Activated CD4-positive, alpha-beta T cell treated with anti-CD3 and anti-CD28 coated beads, Interleukin-2, amount 10 ng/mL, durations not matched to agents 24 days and 14 days (primary cell): Measurements from ENCODE around the gene SSU72. TPM values are rescaled to one million over a fixed set of nuclear protein-coding genes. Genes with fewer than 3 reads are reported as not detected.

Experiments used
- DNase-seq: peaks from one replicate; pipeline ENCODE4 v3.0.0; 2022
- H3K27ac Mint-ChIP-seq: one replicate; pipeline ENCODE4 v1.8.0; 2022; ENCODE audit warnings: mild to moderate bottlenecking, mixed read lengths
- H3K27me3 Mint-ChIP-seq: one replicate; pipeline ENCODE4 v1.8.0; 2022; ENCODE audit warnings: mixed read lengths
- H3K36me3 Mint-ChIP-seq: one replicate; pipeline ENCODE4 v1.8.0; 2022; ENCODE audit warnings: low read depth, mild to moderate bottlenecking, mixed read lengths
- H3K4me1 Mint-ChIP-seq: one replicate; pipeline ENCODE4 v1.8.0; 2021; ENCODE audit warnings: mixed read lengths
- H3K4me3 Mint-ChIP-seq: one replicate; pipeline ENCODE4 v1.8.0; 2022; ENCODE audit warnings: mild to moderate bottlenecking, moderate library complexity, mixed read lengths
- H3K9me3 Mint-ChIP-seq: one replicate; pipeline ENCODE4 v1.8.0; 2021; ENCODE audit warnings: mixed read lengths
- intact Hi-C: fragments of 100-400 bp; cut with micrococcal nuclease; formaldehyde crosslinking; loops from one replicate; pipeline ENCODE4 v1.15.1; 2023
- total RNA-seq: library from RNA; stranded (reverse); gene quantifications from 2 replicates; pipeline ENCODE4 v1.2.3, GENCODE V29; 2022

The SSU72 gene
- total RNA-seq, 1 donor from 2014 or later, result 134 TPM

DNA sequence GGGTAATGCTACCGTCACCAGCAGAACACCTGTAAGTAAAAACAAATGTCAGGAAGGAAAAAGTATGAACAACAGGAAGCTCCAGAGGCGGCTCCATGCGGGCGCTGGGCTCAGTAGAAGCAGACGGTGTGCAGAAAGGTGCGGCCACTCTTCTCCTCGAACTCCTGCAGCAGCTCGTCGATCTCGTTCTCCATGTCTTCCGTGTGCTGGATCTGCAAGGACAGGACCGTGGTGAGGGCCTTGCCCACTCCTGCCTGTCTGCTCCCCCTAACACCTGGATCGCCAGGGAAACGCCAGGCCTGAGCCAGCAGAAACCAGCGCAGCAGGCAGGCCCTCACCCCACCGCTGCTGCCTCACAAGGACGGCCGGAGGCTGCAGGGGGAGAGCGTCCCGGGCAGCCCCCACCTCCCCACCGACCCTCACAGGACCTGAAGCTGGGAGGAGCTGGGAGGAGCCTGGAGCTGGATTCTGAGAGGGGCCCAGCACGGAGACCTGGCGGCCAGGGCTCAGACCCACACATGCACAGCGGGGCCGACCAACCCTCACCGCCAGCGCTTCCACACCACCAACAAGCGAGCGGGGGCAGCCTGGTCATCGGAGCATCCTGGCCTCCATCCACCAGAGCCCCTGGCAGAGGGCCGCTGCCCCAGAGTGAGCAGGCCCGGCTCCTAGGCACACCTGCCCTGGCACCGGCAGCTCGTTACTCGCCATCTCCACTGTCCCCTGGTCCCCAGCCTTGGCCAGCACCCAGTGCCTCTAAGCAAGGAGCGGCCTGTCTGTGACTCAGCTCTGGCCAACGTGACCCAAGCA, 32.5 kb downstream of the SSU72 start:
- intact Hi-C loops, result no loop called here
- H3K27me3 Mint-ChIP-seq, result peaks cover 1% of the 10 kb centered on the region
- no peak for DNase-seq
- peaks cover 1% of the 10 kb centered on the region for H3K4me1 Mint-ChIP-seq
- H3K4me3 Mint-ChIP-seq, result no peak overlapping the region
- peaks cover 22% of the 10 kb centered on the region for H3K36me3 Mint-ChIP-seq
- H3K27ac Mint-ChIP-seq, result no peak overlapping the region
- H3K9me3 Mint-ChIP-seq, result no peaks in the 10 kb centered on the region

GRCh38 chr1:1540818-1541628, 33.6 kb downstream of the SSU72 start:
- Mint-ChIP-seq H3K27ac (no peak overlapping the region), H3K9me3 (no peaks in the 10 kb centered on the region), H3K4me3 (no peak overlapping the region), H3K36me3 (peaks cover 22% of the 10 kb centered on the region), H3K4me1 (peaks cover 1% of the 10 kb centered on the region), H3K27me3 (peaks cover 1% of the 10 kb centered on the region)
- intact Hi-C loops, result no loop called here
- DNase-seq, result no peak

DNA sequence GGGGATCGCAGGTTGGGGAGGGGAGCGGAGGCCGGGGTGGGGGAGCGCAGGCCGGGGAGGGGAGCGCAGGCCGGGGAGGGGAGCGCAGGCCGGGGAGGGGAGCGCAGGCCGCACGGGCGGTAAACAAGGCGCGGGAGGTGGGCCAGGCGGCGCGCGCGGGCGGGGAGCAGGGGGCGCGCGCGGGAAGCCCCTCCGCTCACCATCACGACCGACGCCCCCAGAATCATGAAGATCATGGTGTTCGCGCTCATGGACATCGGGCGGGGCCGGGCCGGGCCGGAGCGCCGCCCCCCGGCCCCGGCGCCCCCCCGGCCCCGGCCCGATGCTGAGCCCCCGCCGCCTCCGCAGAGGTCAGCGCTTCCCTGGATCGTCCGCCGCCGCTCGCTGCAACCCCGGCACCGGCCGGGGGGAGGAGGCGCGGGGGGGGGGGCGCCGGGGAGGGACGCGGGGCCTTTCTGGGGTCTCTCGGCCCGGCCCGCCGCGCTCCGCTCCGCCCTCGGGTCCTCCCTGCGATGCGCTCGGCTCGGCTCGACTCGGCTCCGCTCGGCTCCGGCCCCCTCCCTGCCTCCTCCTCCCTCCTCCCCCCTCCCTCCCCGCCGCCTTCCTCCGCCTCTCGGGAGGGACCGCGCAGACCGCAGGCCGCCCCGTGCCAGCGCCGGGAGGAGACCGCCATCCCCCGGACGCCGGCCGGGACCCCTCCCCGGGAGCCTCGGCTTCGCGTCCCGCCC, 34.4 kb downstream of the SSU72 start, which contains the start of gene TMEM240:
TSS of gene TMEM240 (minus strand) at position 535 of the 728 bp plus-strand sequence. CDS start at position 257, 278 bp downstream.
- intact Hi-C loops, result no loop called here
- H3K27ac Mint-ChIP-seq, result no peak within 1 kb of the TSS
- no peaks in the 10 kb centered on the region for H3K9me3 Mint-ChIP-seq

DNA sequence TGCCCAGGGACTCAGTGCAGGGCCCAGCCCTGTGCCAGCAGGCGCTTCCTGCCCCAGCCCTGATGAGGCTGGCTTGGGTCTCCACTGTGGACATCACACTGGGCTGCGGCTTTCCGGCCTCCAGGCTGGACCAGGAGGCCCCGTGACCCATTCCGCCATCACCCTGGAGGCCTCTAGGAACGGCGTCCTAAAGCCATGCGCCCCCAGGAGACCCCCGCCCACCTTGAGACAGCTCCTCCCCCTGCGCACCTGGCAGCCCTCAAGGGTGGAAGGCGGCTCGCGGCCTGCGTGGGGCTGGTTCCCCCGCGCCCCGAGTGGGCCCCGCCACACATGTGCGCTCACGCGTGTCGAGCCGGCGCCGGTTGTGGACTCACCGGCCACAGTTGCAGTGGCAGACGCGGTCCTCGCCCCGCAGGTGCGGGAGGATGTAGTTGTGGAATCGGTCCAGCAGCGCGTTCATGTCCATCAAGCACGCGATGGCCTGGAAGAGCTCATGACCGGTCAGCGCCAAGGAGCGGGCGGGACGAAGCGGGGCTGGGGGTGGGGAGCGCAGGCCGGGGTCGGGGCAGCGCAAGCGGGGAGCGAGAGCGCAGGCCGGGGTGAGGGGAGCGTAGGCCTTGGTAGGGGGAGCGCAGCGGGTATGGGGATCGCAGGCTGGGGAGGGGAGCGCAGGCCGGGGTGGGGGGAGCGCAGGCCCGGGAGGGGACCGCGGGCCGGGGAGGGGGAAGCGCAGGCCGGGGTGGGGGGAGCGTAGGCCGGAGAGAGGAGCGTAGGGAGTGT, 35.2 kb downstream of the SSU72 start:
- DNase-seq, result no peak
- H3K4me3 Mint-ChIP-seq, result no peak overlapping the region
- H3K27me3 Mint-ChIP-seq, result peaks cover 1% of the 10 kb centered on the region
- H3K4me1 Mint-ChIP-seq, result peaks cover 1% of the 10 kb centered on the region
- no peaks in the 10 kb centered on the region for H3K9me3 Mint-ChIP-seq
- intact Hi-C loops, result no loop called here
- H3K27ac Mint-ChIP-seq, result no peak overlapping the region
- H3K36me3 Mint-ChIP-seq, result peaks cover 20% of the 10 kb centered on the region

More for the DNA sequence above, 34.4 kb downstream of the SSU72 start, which contains the start of gene TMEM240:
- Mint-ChIP-seq H3K27me3 (peaks cover 1% of the 10 kb centered on the region), H3K4me3 (no peak within 1 kb of the TSS), H3K36me3 (peaks cover 21% of the 10 kb centered on the region), H3K4me1 (peaks cover 1% of the 10 kb centered on the region)
- peak; percentile 75 for DNase-seq

DNA sequence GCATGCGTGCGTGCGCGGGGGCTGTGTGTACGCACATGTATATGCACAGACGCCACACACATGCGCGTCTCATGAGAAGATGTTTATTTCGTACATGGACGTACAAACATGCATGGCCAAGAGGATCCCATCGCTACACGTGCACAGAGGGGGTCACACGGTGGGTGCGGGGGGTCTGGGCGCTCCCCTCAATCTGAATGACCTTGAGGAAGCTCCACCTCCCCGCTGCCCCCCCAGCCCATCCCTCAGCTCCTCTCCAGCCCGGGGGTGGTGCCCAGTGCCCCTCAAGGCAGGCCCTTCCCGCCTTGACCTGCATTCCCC, 35.7 kb downstream of the SSU72 start:
- H3K4me3 Mint-ChIP-seq, result no peak overlapping the region
- no peak for DNase-seq
- H3K27me3 Mint-ChIP-seq, result peaks cover 1% of the 10 kb centered on the region
- peaks cover 1% of the 10 kb centered on the region for H3K4me1 Mint-ChIP-seq
- peaks cover 20% of the 10 kb centered on the region for H3K36me3 Mint-ChIP-seq
- intact Hi-C loops, result no loop called here
- H3K9me3 Mint-ChIP-seq, result no peaks in the 10 kb centered on the region
- no peak overlapping the region for H3K27ac Mint-ChIP-seq

GRCh38 chr1:1538334-1538733, 36.3 kb downstream of the SSU72 start:
- H3K27ac Mint-ChIP-seq, result no peak overlapping the region
- DNase-seq, result no peak
- intact Hi-C loops, result no loop called here
- peaks cover 1% of the 10 kb centered on the region for H3K27me3 Mint-ChIP-seq
- peaks cover 16% of the 10 kb centered on the region for H3K36me3 Mint-ChIP-seq
- H3K9me3 Mint-ChIP-seq, result no peaks in the 10 kb centered on the region
- no peak overlapping the region for H3K4me3 Mint-ChIP-seq
- peaks cover 1% of the 10 kb centered on the region for H3K4me1 Mint-ChIP-seq

DNA sequence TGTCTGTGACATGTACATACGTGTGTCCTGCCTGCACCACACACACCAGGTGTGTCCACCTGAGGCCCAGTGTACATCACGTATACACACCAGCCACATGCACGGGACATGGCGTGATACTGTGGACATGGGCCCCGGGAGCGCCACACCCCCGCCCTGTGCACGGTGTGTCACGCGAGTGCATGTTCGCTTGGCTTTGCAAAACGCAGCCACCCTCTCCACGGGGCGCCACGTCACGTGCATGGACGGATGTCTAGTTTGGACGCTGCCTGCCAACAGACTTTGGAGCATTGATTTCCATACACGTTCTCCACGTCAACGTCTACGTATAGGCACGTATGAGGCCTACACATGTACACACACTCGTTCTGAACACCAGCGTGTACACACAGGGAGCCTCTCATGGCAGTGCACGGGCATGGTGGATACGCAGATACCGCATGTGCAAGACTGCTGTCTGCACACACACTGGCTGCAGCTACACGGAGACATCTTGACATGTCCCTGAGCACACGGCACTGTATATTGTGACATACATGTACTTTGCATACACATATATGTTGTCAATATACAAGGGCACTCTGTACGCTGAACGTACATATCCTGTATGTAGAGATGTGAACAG, 36.9 kb downstream of the SSU72 start:
- DNase-seq, result no peak
- intact Hi-C loops, result no loop called here
- no peak overlapping the region for H3K27ac Mint-ChIP-seq
- peaks cover 1% of the 10 kb centered on the region for H3K27me3 Mint-ChIP-seq
- peaks cover 1% of the 10 kb centered on the region for H3K4me1 Mint-ChIP-seq
- H3K36me3 Mint-ChIP-seq, result peaks cover 14% of the 10 kb centered on the region
- H3K9me3 Mint-ChIP-seq, result no peaks in the 10 kb centered on the region
- H3K4me3 Mint-ChIP-seq, result no peak overlapping the region

- H3K36me3 Mint-ChIP-seq, result peaks cover 12% of the 10 kb centered on the region
- H3K4me3 Mint-ChIP-seq, result no peak overlapping the region
- intact Hi-C loops, result no loop called here
- DNase-seq, result no peak
- H3K4me1 Mint-ChIP-seq, result peaks cover 1% of the 10 kb centered on the region
- peaks cover 1% of the 10 kb centered on the region for H3K27me3 Mint-ChIP-seq
- H3K27ac Mint-ChIP-seq, result no peak overlapping the region
- peaks cover 2% of the 10 kb centered on the region for H3K9me3 Mint-ChIP-seq
These were observed 37.6 kb downstream of the SSU72 start for GRCh38 chr1:1536938-1537546.

DNA sequence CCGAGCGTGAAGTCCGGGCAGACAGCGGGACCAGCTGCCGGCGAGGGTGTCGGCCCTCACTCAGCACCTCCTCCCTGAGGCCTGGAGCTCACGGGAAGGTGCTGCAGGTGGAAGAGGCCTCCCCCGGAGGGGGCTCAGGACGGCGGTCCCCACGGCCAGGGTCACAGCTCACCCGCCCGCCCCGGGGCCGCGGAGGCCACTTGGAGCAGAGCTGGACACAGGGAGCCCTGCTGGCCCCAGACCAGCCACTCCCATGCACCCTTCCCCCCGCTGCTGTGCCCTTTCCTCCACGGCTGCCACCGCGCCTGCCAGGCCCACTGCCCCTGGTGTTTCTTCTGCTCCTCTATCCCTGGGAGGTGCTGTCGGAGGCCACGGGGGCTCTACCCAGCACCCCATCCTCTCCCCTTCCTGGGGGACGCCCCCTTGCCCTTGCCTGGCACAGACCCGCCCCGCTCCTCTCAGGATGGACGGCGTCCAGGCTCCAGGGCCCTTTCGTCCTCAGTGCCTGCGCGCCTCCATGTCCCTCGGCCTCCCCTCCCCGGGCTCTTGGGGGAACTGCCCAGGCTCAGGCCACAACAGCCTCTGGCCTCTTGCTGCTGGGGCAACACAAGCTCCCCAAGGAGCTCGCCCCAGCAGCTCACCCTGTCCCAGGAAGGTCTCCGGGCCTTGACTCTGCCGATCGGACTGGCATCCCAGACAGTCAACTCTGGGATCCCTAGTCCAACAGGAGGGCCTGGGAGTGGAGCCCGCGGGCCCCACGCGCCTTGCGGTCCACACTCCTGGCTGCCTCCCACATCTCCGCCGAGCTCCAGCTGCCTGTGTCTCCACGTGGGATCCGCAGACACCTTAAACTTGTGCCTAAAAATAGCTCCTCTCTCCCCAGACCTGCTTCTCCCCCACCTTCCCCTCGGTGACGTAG, 38.4 kb downstream of the SSU72 start:
- DNase-seq, result no peak
- Mint-ChIP-seq H3K36me3 (peaks cover 12% of the 10 kb centered on the region), H3K27me3 (peaks cover 1% of the 10 kb centered on the region), H3K27ac (no peak overlapping the region), H3K9me3 (peaks cover 5% of the 10 kb centered on the region), H3K4me1 (no peaks in the 10 kb centered on the region), H3K4me3 (no peak overlapping the region)
- intact Hi-C loops, result no loop called here

GRCh38 chr1:1535201-1536018, 39.3 kb downstream of the SSU72 start:
- intact Hi-C loops, result no loop called here
- no peak for DNase-seq
- Mint-ChIP-seq H3K4me3 (no peak overlapping the region), H3K36me3 (peaks cover 18% of the 10 kb centered on the region), H3K27me3 (peaks cover 1% of the 10 kb centered on the region), H3K4me1 (no peaks in the 10 kb centered on the region), H3K9me3 (peaks cover 5% of the 10 kb centered on the region), H3K27ac (no peak overlapping the region)

DNA sequence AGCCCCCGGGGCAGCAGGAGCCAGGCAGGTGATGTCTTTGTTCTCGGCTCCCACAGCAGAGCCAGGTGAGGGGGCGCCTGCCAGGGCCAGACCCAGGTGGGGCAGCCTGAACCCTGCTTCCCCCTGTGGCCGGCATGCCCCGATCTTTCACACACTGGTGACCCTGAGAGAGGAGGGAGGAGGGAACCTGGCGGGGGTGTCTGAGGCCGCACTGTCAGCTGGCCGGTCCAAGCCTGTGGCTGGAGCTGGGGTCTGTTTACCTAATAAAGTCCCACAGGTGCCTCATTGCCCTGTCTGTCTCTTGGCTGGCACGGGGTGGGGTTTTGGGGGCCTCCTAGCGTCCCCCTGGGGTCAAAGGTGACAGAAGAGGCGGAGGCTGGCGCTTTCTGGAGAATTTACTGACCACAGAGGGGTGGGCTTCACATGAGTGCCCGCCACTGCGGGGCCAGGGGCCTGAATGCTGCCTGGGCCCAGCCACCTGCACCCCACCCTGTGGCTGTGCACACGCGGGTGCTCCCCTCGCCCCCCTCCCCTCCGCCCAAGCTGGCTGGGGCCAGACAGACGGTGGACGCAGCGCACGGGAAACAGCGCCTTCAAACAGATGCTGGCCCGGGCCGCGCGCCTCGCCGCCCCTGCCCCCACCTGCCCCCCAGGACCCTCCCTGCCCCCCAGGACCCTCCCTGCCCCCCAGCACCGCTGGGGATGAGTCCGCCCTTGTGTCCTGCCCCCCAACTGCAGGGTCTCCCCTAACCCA, 40.1 kb downstream of the SSU72 start:
- Mint-ChIP-seq H3K4me3 (no peak overlapping the region), H3K27me3 (peaks cover under 1% of the 10 kb centered on the region), H3K4me1 (no peaks in the 10 kb centered on the region), H3K9me3 (peaks cover 5% of the 10 kb centered on the region), H3K27ac (no peak overlapping the region), H3K36me3 (peaks cover 25% of the 10 kb centered on the region)
- intact Hi-C loops, result no loop called here
- DNase-seq, result no peak
